K562 (cell line): ENCODE measurements around the gene PNMA8A. TPM values are rescaled to one million over a fixed set of nuclear protein-coding genes. Genes with fewer than 3 reads are reported as not detected.

Experiments used
- ETS2 ChIP-seq: IDR thresholded peaks from 2 replicates; pipeline ENCODE4 v1.6.1; 2016; ENCODE audit warnings: borderline replicate concordance, missing genetic modification characterization, mild to moderate bottlenecking, moderate library complexity, missing compliant biosample characterization; ENCODE audit not compliant: poor library complexity, severe bottlenecking
- POLR2AphosphoS2 ChIP-seq: IDR thresholded peaks from 2 replicates; pipeline ENCODE4 v1.6.1; 2012; ENCODE audit warnings: low read length, improper control_type of control experiment
- RHOXF2B ChIP-seq: fragments of 250-450 bp; sonication (Bioruptor Pico); conservative IDR thresholded peaks from 2 replicates; pipeline ENCODE4 v1.5.1; 2021
- SNIP1 ChIP-seq: fragments of 450-650 bp; IDR thresholded peaks from 2 replicates; pipeline ENCODE4 v1.7.1; 2017; ENCODE audit warnings: low read depth, mild to moderate bottlenecking
- polyA plus RNA-seq, 8 experiments: library from polyadenylated mRNA; depleted of rRNA in 4 of 8; stranded (reverse) in 5 of 8; unstranded in 3 of 8; fragments of >200 nt; fragmentation: Nextera tagmentation in 2 of 8; fragmentation: Illumina TruSeq in 1 of 8; extraction: Ambion mirVana in 2 of 8; extraction: Trizol in 1 of 8; gene quantifications; 2 replicates each; pipeline versions ENCODE4 v1.2.1 to v1.2.3, GENCODE V29; 2011 to 2014; ENCODE audit warnings: inconsistent platforms in 1 of 8, missing spikeins in 1 of 8
- total RNA-seq, 7 experiments: library from RNA; depleted of rRNA in 6 of 7; stranded (reverse); fragments of >200 nt in 6 of 7; fragmentation: Illumina TruSeq in 2 of 7; extraction: Trizol in 2 of 7; gene quantifications; 2 replicates each; pipeline versions ENCODE4 v1.2.1 to v1.2.3, GENCODE V29; 2011 to 2021; ENCODE audit warnings: low replicate concordance in 1 of 7
- TF ChIP-seq, protein P1 (sequence below): fragments of 450-650 bp; IDR thresholded peaks from 2 replicates; pipeline ENCODE4 v1.6.1; 2016; ENCODE audit warnings: antibody characterized with exemption
- TF ChIP-seq, protein P2 (sequence below): fragments of 450-650 bp; IDR thresholded peaks from 2 replicates; pipeline ENCODE4 v1.7.1; 2018; ENCODE audit warnings: mild to moderate bottlenecking, low read depth; ENCODE audit not compliant: partially characterized antibody
- TF ChIP-seq, protein P3 (sequence below): IDR thresholded peaks from 2 replicates; pipeline ENCODE4 v1.6.1; 2011; ENCODE audit warnings: borderline replicate concordance, low read depth, mild to moderate bottlenecking, moderate library complexity, low read length; ENCODE audit not compliant: insufficient read depth, poor library complexity, severe bottlenecking

The PNMA8A gene
- total and polyA plus RNA-seq, 9 of the 15 experiments (the other 6 are each of a cell fraction or from before 2014, with no cell fraction given): 6.6 to 23.8 (median 14.9) TPM

DNA sequence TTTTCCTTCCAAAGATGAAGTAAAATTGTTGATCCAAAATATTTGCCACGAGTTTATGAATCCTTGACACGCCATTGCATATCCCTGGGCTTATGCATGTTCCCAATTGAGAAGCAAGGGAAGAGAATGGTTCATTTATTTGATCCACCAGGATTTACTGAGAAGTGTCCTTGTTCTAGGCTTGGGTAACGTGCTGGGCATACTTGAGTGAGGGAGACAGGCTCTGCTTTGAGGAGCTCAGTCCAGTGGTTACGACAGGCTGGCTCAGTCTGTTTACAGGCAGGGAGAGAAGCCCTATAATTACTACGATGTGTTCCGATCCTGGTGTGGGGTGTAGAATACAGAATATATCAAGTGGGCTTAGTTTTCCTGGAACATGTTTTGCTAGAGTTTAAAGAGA is 36.4 kb downstream of the PNMA8A start (continued):
- TF ChIP-seq, protein P1, sequence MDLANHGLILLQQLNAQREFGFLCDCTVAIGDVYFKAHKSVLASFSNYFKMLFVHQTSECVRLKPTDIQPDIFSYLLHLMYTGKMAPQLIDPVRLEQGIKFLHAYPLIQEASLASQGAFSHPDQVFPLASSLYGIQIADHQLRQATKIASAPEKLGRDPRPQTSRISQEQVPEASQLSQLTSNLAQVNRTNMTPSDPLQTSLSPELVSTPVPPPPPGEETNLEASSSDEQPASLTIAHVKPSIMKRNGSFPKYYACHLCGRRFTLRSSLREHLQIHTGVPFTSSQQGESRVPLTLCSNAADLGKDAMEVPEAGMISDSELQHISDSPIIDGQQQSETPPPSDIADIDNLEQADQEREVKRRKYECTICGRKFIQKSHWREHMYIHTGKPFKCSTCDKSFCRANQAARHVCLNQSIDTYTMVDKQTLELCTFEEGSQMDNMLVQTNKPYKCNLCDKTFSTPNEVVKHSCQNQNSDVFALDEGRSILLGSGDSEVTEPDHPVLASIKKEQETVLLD: no peak
- TF ChIP-seq, protein P2, sequence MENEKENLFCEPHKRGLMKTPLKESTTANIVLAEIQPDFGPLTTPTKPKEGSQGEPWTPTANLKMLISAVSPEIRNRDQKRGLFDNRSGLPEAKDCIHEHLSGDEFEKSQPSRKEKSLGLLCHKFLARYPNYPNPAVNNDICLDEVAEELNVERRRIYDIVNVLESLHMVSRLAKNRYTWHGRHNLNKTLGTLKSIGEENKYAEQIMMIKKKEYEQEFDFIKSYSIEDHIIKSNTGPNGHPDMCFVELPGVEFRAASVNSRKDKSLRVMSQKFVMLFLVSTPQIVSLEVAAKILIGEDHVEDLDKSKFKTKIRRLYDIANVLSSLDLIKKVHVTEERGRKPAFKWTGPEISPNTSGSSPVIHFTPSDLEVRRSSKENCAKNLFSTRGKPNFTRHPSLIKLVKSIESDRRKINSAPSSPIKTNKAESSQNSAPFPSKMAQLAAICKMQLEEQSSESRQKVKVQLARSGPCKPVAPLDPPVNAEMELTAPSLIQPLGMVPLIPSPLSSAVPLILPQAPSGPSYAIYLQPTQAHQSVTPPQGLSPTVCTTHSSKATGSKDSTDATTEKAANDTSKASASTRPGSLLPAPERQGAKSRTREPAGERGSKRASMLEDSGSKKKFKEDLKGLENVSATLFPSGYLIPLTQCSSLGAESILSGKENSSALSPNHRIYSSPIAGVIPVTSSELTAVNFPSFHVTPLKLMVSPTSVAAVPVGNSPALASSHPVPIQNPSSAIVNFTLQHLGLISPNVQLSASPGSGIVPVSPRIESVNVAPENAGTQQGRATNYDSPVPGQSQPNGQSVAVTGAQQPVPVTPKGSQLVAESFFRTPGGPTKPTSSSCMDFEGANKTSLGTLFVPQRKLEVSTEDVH: no peak
- TF ChIP-seq SNIP1 (no peak), ETS2 (tag) (no peak), POLR2AphosphoS2 (no peak), RHOXF2B (no peak)
- TF ChIP-seq, protein P3, sequence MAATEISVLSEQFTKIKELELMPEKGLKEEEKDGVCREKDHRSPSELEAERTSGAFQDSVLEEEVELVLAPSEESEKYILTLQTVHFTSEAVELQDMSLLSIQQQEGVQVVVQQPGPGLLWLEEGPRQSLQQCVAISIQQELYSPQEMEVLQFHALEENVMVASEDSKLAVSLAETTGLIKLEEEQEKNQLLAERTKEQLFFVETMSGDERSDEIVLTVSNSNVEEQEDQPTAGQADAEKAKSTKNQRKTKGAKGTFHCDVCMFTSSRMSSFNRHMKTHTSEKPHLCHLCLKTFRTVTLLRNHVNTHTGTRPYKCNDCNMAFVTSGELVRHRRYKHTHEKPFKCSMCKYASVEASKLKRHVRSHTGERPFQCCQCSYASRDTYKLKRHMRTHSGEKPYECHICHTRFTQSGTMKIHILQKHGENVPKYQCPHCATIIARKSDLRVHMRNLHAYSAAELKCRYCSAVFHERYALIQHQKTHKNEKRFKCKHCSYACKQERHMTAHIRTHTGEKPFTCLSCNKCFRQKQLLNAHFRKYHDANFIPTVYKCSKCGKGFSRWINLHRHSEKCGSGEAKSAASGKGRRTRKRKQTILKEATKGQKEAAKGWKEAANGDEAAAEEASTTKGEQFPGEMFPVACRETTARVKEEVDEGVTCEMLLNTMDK: no peak
